Stimulated activated CD4-positive, alpha-beta T cell treated with anti-CD3 and anti-CD28 coated beads, Interleukin-15, amount 100 ng/mL, for 48 hours (primary cell): Measurements from ENCODE around the gene KCNMB4.

Experiments used
- DNase-seq, 2 donors: peaks; one replicate each; pipeline ENCODE4 v3.0.0-alpha.2; 2020; ENCODE audit warnings: low read depth in 2 of 2

Gene KCNMB4

DNA sequence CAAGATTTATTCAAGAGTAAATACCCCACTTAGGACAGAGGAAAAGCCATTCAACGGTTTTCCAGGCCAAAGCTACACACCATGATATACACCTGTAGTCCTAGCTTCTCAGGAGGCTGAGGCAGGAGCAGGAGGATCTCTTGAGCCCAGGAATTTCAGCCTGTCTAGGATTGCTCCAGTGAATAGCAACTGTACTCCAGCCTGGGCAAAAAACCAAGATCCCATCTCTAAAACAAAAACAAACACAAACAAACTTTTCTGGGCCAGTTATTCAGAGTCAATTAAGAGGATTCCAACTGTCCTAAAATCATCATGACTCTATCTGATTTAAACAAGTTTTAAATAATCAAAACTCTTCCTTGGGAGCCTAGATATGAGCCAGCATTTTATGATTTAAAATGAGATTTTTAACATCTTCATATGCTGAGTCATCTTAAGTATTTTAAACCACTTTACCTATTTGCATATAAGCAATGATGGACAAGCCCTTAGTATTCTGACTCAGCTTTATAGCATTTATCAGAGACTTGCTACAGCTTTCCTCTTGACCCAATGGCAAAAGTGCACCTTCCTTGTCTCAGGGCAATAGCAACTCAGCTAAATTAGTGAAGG, 77.1 kb downstream of the KCNMB4 start:
- DNase-seq: no peak

- DNase-seq: no peak
Observed at GRCh38 chr12:70444903-70445302, 78.8 kb downstream of the KCNMB4 start.

GRCh38 chr12:70448371-70448770, 82.3 kb downstream of the KCNMB4 start:
- no peak for DNase-seq

DNA sequence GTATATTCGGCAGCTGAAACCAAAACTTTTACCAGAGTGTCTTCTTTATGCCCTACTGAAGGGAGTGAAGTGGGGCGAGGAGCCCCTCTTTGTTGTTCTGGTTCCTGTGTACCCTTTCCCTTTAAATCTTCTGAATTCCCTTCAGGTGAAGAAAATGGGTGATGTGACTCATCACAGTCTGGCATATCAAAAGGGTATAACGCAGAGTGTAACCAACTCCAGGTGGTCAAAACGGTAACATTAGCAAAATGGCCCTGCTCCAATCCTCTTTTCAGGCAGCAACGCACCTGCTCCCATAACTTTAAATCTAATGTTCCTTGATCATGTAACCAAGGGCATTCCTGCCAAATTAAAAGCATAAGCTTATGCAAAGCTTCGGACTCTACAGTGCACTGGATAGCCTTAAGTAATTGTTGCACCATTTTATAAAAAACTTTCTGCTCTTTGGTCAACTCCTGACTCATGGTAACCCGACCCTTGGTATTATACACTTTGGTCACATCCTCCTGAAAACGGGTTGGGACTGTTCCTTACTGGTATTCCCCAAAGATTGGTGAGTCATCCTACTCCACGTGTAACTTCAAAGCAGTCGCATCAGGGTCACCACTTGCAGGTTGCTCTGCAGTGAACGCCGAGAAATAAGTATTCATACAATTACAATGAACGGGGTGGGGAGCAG, 83.1 kb downstream of the KCNMB4 start:
- no peak for DNase-seq

- no peak for DNase-seq
Observed at GRCh38 chr12:70449753-70450341, 83.8 kb downstream of the KCNMB4 start.

DNA sequence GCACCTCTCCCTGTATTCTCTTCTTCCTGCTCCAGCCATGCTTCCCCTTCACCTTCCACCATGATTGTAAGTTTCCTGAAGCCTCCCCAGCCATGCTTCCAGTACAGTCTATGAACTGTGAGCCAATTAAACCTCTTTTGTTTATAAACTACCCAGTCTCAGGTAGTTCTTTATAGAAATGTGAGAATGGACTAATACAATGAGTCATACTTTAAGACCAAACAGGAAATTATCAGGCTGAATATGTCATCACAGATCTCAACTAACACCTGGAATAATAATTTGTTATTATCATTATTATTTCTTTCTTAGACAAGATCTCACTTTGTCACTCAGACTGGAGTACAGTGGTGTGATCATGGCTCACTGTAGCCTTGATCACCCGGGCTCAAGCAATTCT, 85.4 kb downstream of the KCNMB4 start:
- no peak for DNase-seq

DNA sequence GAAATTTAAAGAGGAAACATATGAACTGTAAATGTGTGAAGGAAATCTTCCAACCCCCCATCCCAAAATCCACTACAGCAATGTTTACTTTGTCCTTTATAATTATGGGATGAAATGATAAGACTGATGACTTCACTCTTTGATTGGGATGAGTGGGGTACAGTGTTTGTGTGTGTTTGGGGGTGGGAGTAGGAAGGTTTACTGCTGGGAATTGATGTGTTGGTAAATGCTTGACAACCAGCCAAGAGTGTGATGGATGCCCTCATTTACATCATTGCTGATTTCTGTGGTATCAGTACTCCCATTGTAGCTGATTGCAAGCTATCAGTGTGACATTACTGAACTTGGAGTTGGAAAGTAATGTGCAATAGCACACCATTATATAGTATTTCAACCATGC, 90.9 kb downstream of the KCNMB4 start:
- no peak for DNase-seq

- no peak for DNase-seq
Observed at GRCh38 chr12:70459786-70460185, 93.7 kb downstream of the KCNMB4 start.

- no peak for DNase-seq
Observed at GRCh38 chr12:70463997-70464396, 97.9 kb downstream of the KCNMB4 start.

DNA sequence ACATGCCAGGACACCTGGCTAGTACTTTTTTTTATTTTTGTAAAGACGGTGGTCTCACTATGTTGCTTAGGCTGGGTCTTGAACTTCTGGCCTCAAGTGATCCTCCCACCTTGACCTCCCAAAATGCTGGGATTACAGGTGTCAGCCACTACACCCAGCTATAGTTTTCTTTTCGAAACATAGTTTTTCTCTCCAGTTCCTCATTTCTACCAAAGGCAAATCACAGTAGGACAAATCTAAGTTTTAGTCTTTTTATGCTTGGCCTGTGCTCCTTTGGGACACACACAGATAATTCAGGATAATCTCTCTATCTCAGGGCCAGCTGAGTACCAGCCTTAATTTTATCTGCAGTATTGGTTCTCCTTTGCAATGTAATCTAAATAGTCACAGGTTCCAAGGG, 100.7 kb downstream of the KCNMB4 start:
- no peak for DNase-seq

DNA sequence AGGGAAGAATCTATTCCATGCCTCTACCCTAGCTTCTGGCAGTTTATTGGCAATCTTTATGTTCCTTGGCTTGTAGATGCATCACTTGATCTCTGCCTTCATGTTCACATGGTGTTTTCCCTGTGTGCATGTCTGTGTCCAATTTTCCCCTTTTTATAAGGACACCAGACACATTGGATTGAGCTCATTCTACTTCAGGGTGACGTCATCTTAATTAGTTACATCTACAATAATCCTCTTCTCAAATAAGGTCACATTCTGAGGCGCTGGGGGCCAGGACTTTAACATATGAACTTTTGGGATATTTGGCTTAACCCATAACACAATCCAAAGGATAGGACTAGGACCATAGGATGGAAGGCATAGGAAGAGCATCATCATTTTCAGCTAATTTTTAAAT, 101.4 kb downstream of the KCNMB4 start:
- no peak for DNase-seq

DNA sequence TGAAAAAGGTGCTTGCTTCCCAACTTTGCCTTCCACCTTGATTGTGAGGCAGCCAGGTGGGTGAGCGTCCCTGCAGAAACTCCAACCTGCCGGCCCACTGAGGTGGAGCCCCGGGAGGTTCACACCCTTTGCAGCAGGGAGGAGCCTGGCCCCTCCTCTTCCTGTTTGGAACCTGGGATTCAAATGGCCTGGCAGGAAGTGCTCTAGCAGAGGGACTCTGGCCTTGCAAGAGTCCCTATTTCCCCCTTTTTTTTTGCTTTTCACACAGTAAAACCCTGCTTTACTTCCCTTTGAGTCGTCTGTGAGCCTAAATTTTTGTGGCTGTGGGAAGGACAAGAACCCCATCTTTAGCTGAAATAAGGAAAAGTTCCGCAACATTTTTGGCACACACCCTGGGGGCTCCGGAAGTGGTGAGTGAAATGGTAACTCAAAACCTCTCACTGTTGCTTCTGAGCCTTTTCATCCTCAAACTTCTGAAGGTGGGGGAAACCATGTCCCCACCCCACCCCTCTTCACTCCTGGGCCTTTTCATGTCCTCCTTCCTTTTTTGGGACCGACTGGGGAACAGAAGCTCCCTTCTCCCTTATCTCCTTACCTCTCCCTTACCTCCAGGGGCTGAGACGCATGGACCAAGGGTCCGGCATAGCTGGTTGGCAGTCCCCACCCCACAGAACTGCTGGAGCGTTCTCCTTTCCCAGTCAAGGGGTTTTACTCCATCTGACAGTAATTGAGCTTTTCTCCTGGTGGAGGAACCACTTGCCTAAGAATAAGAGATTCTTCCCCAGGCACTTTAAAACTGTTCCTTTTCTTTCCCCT, 102.0 kb downstream of the KCNMB4 start:
- no peak for DNase-seq

GRCh38 chr12:70468741-70469140, 102.7 kb downstream of the KCNMB4 start:
- no peak for DNase-seq

- DNase-seq: no peak
Observed at GRCh38 chr12:70469221-70469820, 103.2 kb downstream of the KCNMB4 start.

- DNase-seq: no peak
Observed at GRCh38 chr12:70482764-70483163, 116.7 kb downstream of the KCNMB4 start.
